SU-DHL-6 (cell line): Measurements from ENCODE around the gene KCTD1.

ENCODE experiments used
- H2AFZ ChIP-seq: fragments of 200-600 bp; sonication (generic); 2 replicates; pipeline ENCODE4 v1.6.1; 2014; ENCODE audit warnings: low read depth, mild to moderate bottlenecking, moderate library complexity, mixed read lengths, antibody characterized with exemption, low read length; ENCODE audit not compliant: severe bottlenecking
- H3F3A ChIP-seq: fragments of 200-600 bp; shearing (Covaris generic); 2 replicates; pipeline ENCODE4 v1.6.0; 2016; ENCODE audit warnings: antibody characterized with exemption, mild to moderate bottlenecking; ENCODE audit not compliant: insufficient read depth
- H3K27ac ChIP-seq: fragments of 200-600 bp; sonication (generic); 2 replicates; pipeline ENCODE4 v1.5.1; 2016; ENCODE audit warnings: low read depth, mild to moderate bottlenecking, low read length, moderate library complexity, mixed read lengths
- H3K27me3 ChIP-seq: fragments of 200-600 bp; sonication (generic), shearing (Covaris generic); 2 replicates; pipeline ENCODE4 v1.6.0; 2014; ENCODE audit warnings: mild to moderate bottlenecking, low read length
- H3K36me3 ChIP-seq: fragments of 200-600 bp; sonication (generic); 2 replicates; pipeline ENCODE4 v1.6.1; 2014; ENCODE audit warnings: mild to moderate bottlenecking, low read length, mixed read lengths
- H3K4me2 ChIP-seq: fragments of 300-600, 200-600 bp; shearing (Covaris generic), sonication (generic); 2 replicates; pipeline ENCODE4 v1.6.0; 2014; ENCODE audit warnings: low read length, low read depth, mild to moderate bottlenecking; ENCODE audit not compliant: poor library complexity, severe bottlenecking
- H3K4me3 ChIP-seq: fragments of 200-600 bp; sonication (generic); 2 replicates; pipeline ENCODE4 v1.5.1; 2014; ENCODE audit warnings: antibody characterized with exemption, low read length, mild to moderate bottlenecking, mixed read lengths; ENCODE audit not compliant: insufficient read depth, poor library complexity, severe bottlenecking
- H3K79me2 ChIP-seq: fragments of 200-600 bp; sonication (generic); 2 replicates; pipeline ENCODE4 v1.6.1; 2014; ENCODE audit warnings: mild to moderate bottlenecking, low read length, moderate library complexity; ENCODE audit not compliant: insufficient read depth
- H3K9ac ChIP-seq: fragments of 200-600 bp; sonication (generic); 2 replicates; pipeline ENCODE4 v1.7.0; 2014; ENCODE audit warnings: mild to moderate bottlenecking, low read length
- H3K9me2 ChIP-seq: fragments of 200-600 bp; sonication (generic); replicated peaks from 2 replicates; pipeline ENCODE4 v1.6.1; 2014; ENCODE audit warnings: low read length; ENCODE audit not compliant: insufficient read depth
- H3K9me3 ChIP-seq: fragments of 200-600 bp; sonication (generic); 2 replicates; pipeline ENCODE4 v1.6.1; 2014; ENCODE audit warnings: low read length, mixed read lengths; ENCODE audit not compliant: insufficient read depth
- H4K20me1 ChIP-seq: fragments of 200-600 bp; sonication (generic); 2 replicates; pipeline ENCODE4 v1.6.1; 2014; ENCODE audit warnings: low read depth, mild to moderate bottlenecking, antibody characterized with exemption, low read length, moderate library complexity, mixed read lengths
- CTCF ChIP-seq: fragments of 200-600 bp; sonication (generic); IDR thresholded peaks from one replicate; pipeline ENCODE4 v1.5.1; 2017; ENCODE audit warnings: antibody characterized with exemption, mild to moderate bottlenecking, low read length, moderate library complexity; ENCODE audit not compliant: insufficient read depth, poor library complexity, severe bottlenecking
- EZH2phosphoT487 ChIP-seq: fragments of 200-600 bp; sonication (generic), shearing (Covaris generic); conservative IDR thresholded peaks from 2 replicates; pipeline ENCODE4 v1.6.1; 2018; ENCODE audit warnings: mild to moderate bottlenecking, antibody characterized with exemption, low read length, moderate library complexity, mixed read lengths

Gene KCTD1

GRCh38 chr18:26526128-26526965, 22.0 kb downstream of the KCTD1 start:
- Histone ChIP-seq H3K4me3 (no peak overlapping the region), H3K27ac (no peak overlapping the region), H2AFZ (no peak overlapping the region)

GRCh38 chr18:26524504-26525351, 23.6 kb downstream of the KCTD1 start:
- no peak overlapping the region for H3K9ac ChIP-seq
- H3K9me3 ChIP-seq: no peaks in the 10 kb centered on the region
- H3K36me3 ChIP-seq: no peaks in the 10 kb centered on the region
- H2AFZ ChIP-seq: no peak overlapping the region
- H3K4me3 ChIP-seq: no peak overlapping the region
- TF ChIP-seq CTCF (no peak), EZH2phosphoT487 (no peak)
- no peaks in the 10 kb centered on the region for H3K79me2 ChIP-seq
- H4K20me1 ChIP-seq: no peaks in the 10 kb centered on the region
- no peak overlapping the region for H3K4me2 ChIP-seq
- no peaks in the 10 kb centered on the region for H3K27me3 ChIP-seq
- H3K9me2 ChIP-seq: no peaks in the 10 kb centered on the region
- H3K27ac ChIP-seq: no peak overlapping the region
- H3F3A ChIP-seq: no peaks in the 10 kb centered on the region

More at GRCh38 chr18:26526128-26526965, 22.0 kb downstream of the KCTD1 start:
- no peak overlapping the region for H3K4me2 ChIP-seq
- H4K20me1 ChIP-seq: no peaks in the 10 kb centered on the region
- no peaks in the 10 kb centered on the region for H3K9me2 ChIP-seq
- no peaks in the 10 kb centered on the region for H3K27me3 ChIP-seq
- H3K9me3 ChIP-seq: no peaks in the 10 kb centered on the region
- no peaks in the 10 kb centered on the region for H3F3A ChIP-seq
- H3K36me3 ChIP-seq: no peaks in the 10 kb centered on the region
- no peaks in the 10 kb centered on the region for H3K79me2 ChIP-seq
- TF ChIP-seq CTCF (no peak), EZH2phosphoT487 (no peak)
- H3K9ac ChIP-seq: no peak overlapping the region

GRCh38 chr18:26524002-26524401, 24.4 kb downstream of the KCTD1 start:
- no peak overlapping the region for H3K27ac ChIP-seq
- no peaks in the 10 kb centered on the region for H3K36me3 ChIP-seq
- no peaks in the 10 kb centered on the region for H3K9me3 ChIP-seq
- no peaks in the 10 kb centered on the region for H3F3A ChIP-seq
- no peaks in the 10 kb centered on the region for H4K20me1 ChIP-seq
- TF ChIP-seq EZH2phosphoT487 (no peak), CTCF (no peak)
- no peaks in the 10 kb centered on the region for H3K79me2 ChIP-seq
- no peaks in the 10 kb centered on the region for H3K9me2 ChIP-seq
- H3K4me2 ChIP-seq: no peak overlapping the region
- H3K27me3 ChIP-seq: no peaks in the 10 kb centered on the region
- H3K4me3 ChIP-seq: no peak overlapping the region
- no peak overlapping the region for H3K9ac ChIP-seq
- H2AFZ ChIP-seq: no peak overlapping the region
